ENCODE measurements around the gene AXIN2. TPM values are rescaled to one million over a fixed set of nuclear protein-coding genes. Genes with fewer than 3 reads are reported as not detected.

Gene AXIN2
- total RNA-seq, 1 donor from 2014 or later = 44.8 TPM

- Mint-ChIP-seq H3K4me3 (ENCODE audit: unreplicated experiment) (no peak overlapping the region), H3K4me1 (ENCODE audit: unreplicated experiment) (peaks cover 32% of the 10 kb centered on the region), H3K27ac (ENCODE audit: unreplicated experiment) (no peak overlapping the region), H3K36me3 (ENCODE audit: low read depth, unreplicated experiment) (peaks cover 11% of the 10 kb centered on the region), H3K27me3 (ENCODE audit: unreplicated experiment) (no peaks in the 10 kb centered on the region), H3K9me3 (ENCODE audit: unreplicated experiment) (no peaks in the 10 kb centered on the region)
- TF ChIP-seq CTCF (IDR thresholded peaks at IDR 0.05; ENCODE audit: unreplicated experiment) = peak; percentile 87
- DNase-seq (ENCODE audit: low spot score) = peak; percentile 84
Observed at GRCh38 chr17:65556014-65556909, 5.2 kb downstream of the AXIN2 start.

- Mint-ChIP-seq H3K4me3 (ENCODE audit: unreplicated experiment) (no peak overlapping the region), H3K4me1 (ENCODE audit: unreplicated experiment) (peaks cover 47% of the 10 kb centered on the region), H3K36me3 (ENCODE audit: low read depth, unreplicated experiment) (peaks cover 21% of the 10 kb centered on the region), H3K9me3 (ENCODE audit: unreplicated experiment) (no peaks in the 10 kb centered on the region), H3K27me3 (ENCODE audit: unreplicated experiment) (no peaks in the 10 kb centered on the region), H3K27ac (ENCODE audit: unreplicated experiment) (no peak overlapping the region)
- DNase-seq (ENCODE audit: low spot score) = no peak
- TF ChIP-seq CTCF (IDR thresholded peaks at IDR 0.05; ENCODE audit: unreplicated experiment) = no peak
Observed at GRCh38 chr17:65554553-65555223, 6.8 kb downstream of the AXIN2 start.

- no peak for DNase-seq (ENCODE audit: low spot score)
- Mint-ChIP-seq H3K27ac (ENCODE audit: unreplicated experiment) (no peak overlapping the region), H3K4me1 (ENCODE audit: unreplicated experiment) (peaks cover 46% of the 10 kb centered on the region), H3K27me3 (ENCODE audit: unreplicated experiment) (peaks cover 3% of the 10 kb centered on the region), H3K9me3 (ENCODE audit: unreplicated experiment) (no peaks in the 10 kb centered on the region), H3K36me3 (ENCODE audit: low read depth, unreplicated experiment) (peaks cover 23% of the 10 kb centered on the region), H3K4me3 (ENCODE audit: unreplicated experiment) (peak overlapping the region; percentile 52)
- no peak for TF ChIP-seq CTCF (IDR thresholded peaks at IDR 0.05; ENCODE audit: unreplicated experiment)
Observed at GRCh38 chr17:65553646-65554552, 7.5 kb downstream of the AXIN2 start.

GRCh38 chr17:65553009-65553645 lies 8.3 kb downstream of the AXIN2 start:
- Mint-ChIP-seq H3K4me1 (ENCODE audit: unreplicated experiment) (peaks cover 46% of the 10 kb centered on the region), H3K27me3 (ENCODE audit: unreplicated experiment) (peaks cover 6% of the 10 kb centered on the region), H3K27ac (ENCODE audit: unreplicated experiment) (no peak overlapping the region), H3K4me3 (ENCODE audit: unreplicated experiment) (peak overlapping the region; percentile 16), H3K36me3 (ENCODE audit: low read depth, unreplicated experiment) (peaks cover 30% of the 10 kb centered on the region), H3K9me3 (ENCODE audit: unreplicated experiment) (no peaks in the 10 kb centered on the region)
- TF ChIP-seq CTCF (IDR thresholded peaks at IDR 0.05; ENCODE audit: unreplicated experiment) = no peak
- no peak for DNase-seq (ENCODE audit: low spot score)
